Tibial artery (tissue), 4 donors: ENCODE data around the gene OR4K17.
"Not testable (repeated sequence)": the region's sequence is repeated elsewhere in the genome, so short reads cannot be mapped to it uniquely, and the experiment has no call there.

ENCODE experiments used
- DNase-seq, 2 donors: peaks; one replicate each; pipeline ENCODE4 v3.0.0-alpha.2; 2019
- H3K27ac ChIP-seq, 2 donors: fragments of 200-600 bp; sonication (generic) in 1 of 2; 1 replicate in 1 of 2; 2 replicates in 1 of 2; pipeline ENCODE4 v1.5.1; 2018 to 2019; ENCODE audit warnings: mild to moderate bottlenecking in 1 of 2
- H3K27me3 ChIP-seq, 2 donors: fragments of 200-600 bp; sonication (generic) in 1 of 2; one replicate each; pipeline versions ENCODE4 v1.5.1 to v1.6.0; 2016 to 2019
- H3K36me3 ChIP-seq, 3 donors: fragments of 200-600 bp; sonication (generic) in 2 of 3; one replicate each; pipeline ENCODE4 v1.5.1; 2016 to 2019; ENCODE audit warnings: mild to moderate bottlenecking in 2 of 3
- H3K4me1 ChIP-seq, 4 donors: fragments of 200-600 bp; sonication (generic) in 2 of 4; 1 replicate in 3 of 4; 2 replicates in 1 of 4; pipeline ENCODE4 v1.5.1; 2016 to 2019
- H3K4me3 ChIP-seq, 2 donors: fragments of 200-600 bp; sonication (generic) in 1 of 2; 1 replicate in 1 of 2; 2 replicates in 1 of 2; pipeline ENCODE4 v1.5.1; 2018 to 2019; ENCODE audit warnings: mild to moderate bottlenecking in 2 of 2
- H3K9me3 ChIP-seq, 3 donors: fragments of 200-600 bp; sonication (generic) in 1 of 3; one replicate each; pipeline ENCODE4 v1.5.1; 2016 to 2019
- CTCF ChIP-seq, 2 experiments: fragments of 200-600 bp in 1 of 2; fragments of 450-650 bp in 1 of 2; IDR thresholded peaks; one replicate each; pipeline ENCODE4 v1.5.1; 2017 to 2019; ENCODE audit warnings: antibody characterized with exemption in 2 of 2, mild to moderate bottlenecking in 1 of 2, moderate library complexity in 1 of 2
- intact Hi-C: fragments of 100-400 bp; cut with DNase I; formaldehyde crosslinking; loops from one replicate; pipeline ENCODE4 v1.15.0; 2023; ENCODE audit warnings: low total_unique reads

OR4K17 gene

GRCh38 chr14:20118795-20119194 is 8.3 kb downstream of the OR4K17 start:
- Histone ChIP-seq H3K27me3 (no peaks in the 10 kb centered on the region), H3K27ac (no peak overlapping the region), H3K36me3 (no peaks in the 10 kb centered on the region), H3K4me3 (no peak overlapping the region), H3K9me3 (peaks cover 0 to 3% (median 2%) of the 10 kb centered on the region in 3 donors), H3K4me1 (no peaks in the 10 kb centered on the region)
- TF ChIP-seq CTCF (IDR thresholded peaks at IDR 0.05): no peak
- no peak for DNase-seq
- intact Hi-C loops: no loop called here

GRCh38 chr14:20138520-20138919 is 28.0 kb downstream of the OR4K17 start, which contains the start of gene OR4N5:
TSS of gene OR4N5 (plus strand) at chr14:20138820. CDS start at chr14:20143736, 4,916 bp downstream.
- Histone ChIP-seq H3K4me1 (no peaks in the 10 kb centered on the region), H3K4me3 (no peak within 1 kb of the TSS), H3K36me3 (no peaks in the 10 kb centered on the region), H3K27ac (no peak within 1 kb of the TSS), H3K9me3 (no peaks in the 10 kb centered on the region), H3K27me3 (no peaks in the 10 kb centered on the region)
- no peak for DNase-seq
- intact Hi-C loops: no loop called here
- no peak for TF ChIP-seq CTCF (IDR thresholded peaks at IDR 0.05)

GRCh38 chr14:20143911-20144310 is 33.4 kb downstream of the OR4K17 start:
- no peaks in the 10 kb centered on the region for H3K36me3 ChIP-seq
- no peaks in the 10 kb centered on the region for H3K9me3 ChIP-seq
- H3K27ac ChIP-seq: no peak overlapping the region
- no peak for TF ChIP-seq CTCF (IDR thresholded peaks at IDR 0.05)
- no peak overlapping the region for H3K4me3 ChIP-seq
- H3K27me3 ChIP-seq: no peaks in the 10 kb centered on the region
- no peaks in the 10 kb centered on the region for H3K4me1 ChIP-seq
- no peak for DNase-seq
- intact Hi-C loops: no loop called here

GRCh38 chr14:20144820-20145219 is 34.3 kb downstream of the OR4K17 start:
- intact Hi-C loops: no loop called here
- H3K4me3 ChIP-seq: no peak overlapping the region
- H3K27ac ChIP-seq: no peak overlapping the region
- no peaks in the 10 kb centered on the region for H3K36me3 ChIP-seq
- H3K9me3 ChIP-seq: no peaks in the 10 kb centered on the region
- TF ChIP-seq CTCF (IDR thresholded peaks at IDR 0.05): no peak
- no peaks in the 10 kb centered on the region for H3K4me1 ChIP-seq
- no peak for DNase-seq
- H3K27me3 ChIP-seq: no peaks in the 10 kb centered on the region

GRCh38 chr14:20164462-20164861 is 53.9 kb downstream of the OR4K17 start:
- H3K27me3 ChIP-seq: no peaks in the 10 kb centered on the region
- intact Hi-C loops: no loop called here
- DNase-seq: no peak
- no peaks in the 10 kb centered on the region for H3K4me1 ChIP-seq
- no peak for TF ChIP-seq CTCF (IDR thresholded peaks at IDR 0.05)
- H3K36me3 ChIP-seq: no peaks in the 10 kb centered on the region
- no peak overlapping the region for H3K4me3 ChIP-seq
- peaks cover 0 to 8% (median 4%) of the 10 kb centered on the region in 3 donors for H3K9me3 ChIP-seq
- no peak overlapping the region for H3K27ac ChIP-seq

GRCh38 chr14:20167091-20167490 is 56.6 kb downstream of the OR4K17 start:
- H3K4me1 ChIP-seq: no peaks in the 10 kb centered on the region
- H3K27ac ChIP-seq: no peak overlapping the region
- no peaks in the 10 kb centered on the region for H3K36me3 ChIP-seq
- peaks cover 0 to 8% (median 4%) of the 10 kb centered on the region in 3 donors for H3K9me3 ChIP-seq
- intact Hi-C loops: no loop called here
- H3K4me3 ChIP-seq: no peak overlapping the region
- no peak for DNase-seq
- no peaks in the 10 kb centered on the region for H3K27me3 ChIP-seq
- TF ChIP-seq CTCF (IDR thresholded peaks at IDR 0.05): no peak

- H3K4me3 ChIP-seq, H3K4me1 ChIP-seq, H3K27me3 ChIP-seq, DNase-seq, H3K9me3 ChIP-seq, H3K36me3 ChIP-seq, H3K27ac ChIP-seq, intact Hi-C loops: not testable (repeated sequence)
Observed at GRCh38 chr14:20169852-20170251, 59.3 kb downstream of the OR4K17 start.
